CD14-positive monocyte (primary cell): ENCODE data around the gene RAB40B. TPM values are rescaled to one million over a fixed set of nuclear protein-coding genes. Genes with fewer than 3 reads are reported as not detected.

ENCODE experiments used
- DNase-seq, 3 donors: peaks; one replicate each; pipeline ENCODE4 v3.0.0-alpha.2; 2011 to 2022
- H2AFZ ChIP-seq: 2 replicates; pipeline ENCODE4 v1.6.0; 2012; ENCODE audit warnings: mild to moderate bottlenecking, low read depth, low read length, inconsistent platforms; ENCODE audit not compliant: insufficient read depth, poor library complexity, severe bottlenecking
- H3K27ac ChIP-seq, 2 donors: 1 replicate in 1 of 2; 2 replicates in 1 of 2; pipeline ENCODE4 v1.5.1; 2012 to 2013; ENCODE audit warnings: low read length in 2 of 2, control low read depth in 1 of 2, inconsistent platforms in 1 of 2, low read depth in 1 of 2, mild to moderate bottlenecking in 1 of 2
- H3K27me3 ChIP-seq, 2 donors: one replicate each; pipeline versions ENCODE4 v1.6.0 to v1.6.1; 2011 to 2013; ENCODE audit warnings: low read length in 2 of 2; ENCODE audit not compliant: control insufficient read depth in 2 of 2, insufficient read depth in 2 of 2
- H3K36me3 ChIP-seq, 2 donors: replicated peaks in 1 of 2; 1 replicate in 1 of 2; 2 replicates in 1 of 2; pipeline versions ENCODE4 v1.5.1 to v1.6.1; 2012 to 2013; ENCODE audit warnings: low read length in 2 of 2, control low read depth in 1 of 2, inconsistent platforms in 1 of 2, mild to moderate bottlenecking in 1 of 2; ENCODE audit not compliant: insufficient read depth in 2 of 2, control insufficient read depth in 1 of 2
- H3K4me1 ChIP-seq, 2 donors: 1 replicate in 1 of 2; 2 replicates in 1 of 2; pipeline versions ENCODE4 v1.5.1 to v1.6.1; 2012 to 2013; ENCODE audit warnings: low read length in 2 of 2, control low read depth in 1 of 2, inconsistent platforms in 1 of 2, mild to moderate bottlenecking in 1 of 2, moderate library complexity in 1 of 2; ENCODE audit not compliant: insufficient read depth in 2 of 2, control insufficient read depth in 1 of 2
- H3K4me2 ChIP-seq: replicated peaks from 2 replicates; pipeline ENCODE3; 2012; ENCODE audit warnings: low read length, moderate library complexity, mild to moderate bottlenecking; ENCODE audit not compliant: poor library complexity, severe bottlenecking; ENCODE audit errors: extremely low read depth
- H3K4me3 ChIP-seq, 3 experiments: fragments of 200-600 bp in 1 of 3; sonication (generic) in 1 of 3; replicated peaks in 1 of 3; 1 replicate in 2 of 3; 2 replicates in 1 of 3; pipeline ENCODE4 v1.5.1; 2011 to 2013; ENCODE audit warnings: low read length in 3 of 3, mild to moderate bottlenecking in 3 of 3, control low read depth in 2 of 3, low read depth in 2 of 3, inconsistent platforms in 1 of 3, moderate library complexity in 1 of 3
- H3K79me2 ChIP-seq: 2 replicates; pipeline ENCODE4 v1.6.0; 2012; ENCODE audit warnings: mild to moderate bottlenecking, control low read depth, inconsistent platforms, low read length, moderate library complexity; ENCODE audit not compliant: insufficient read depth
- H3K9ac ChIP-seq: 2 replicates; pipeline ENCODE4 v1.6.0; 2017; ENCODE audit warnings: low read length, mild to moderate bottlenecking; ENCODE audit not compliant: insufficient read depth, poor library complexity, severe bottlenecking
- H3K9me3 ChIP-seq, 2 donors: replicated peaks in 1 of 2; 1 replicate in 1 of 2; 2 replicates in 1 of 2; pipeline versions ENCODE4 v1.5.1 to v1.6.1; 2012 to 2013; ENCODE audit warnings: low read length in 2 of 2, control low read depth in 1 of 2; ENCODE audit not compliant: control insufficient read depth in 1 of 2, insufficient read depth in 1 of 2
- H4K20me1 ChIP-seq: 2 replicates; pipeline ENCODE4 v1.6.0; 2012; ENCODE audit warnings: mild to moderate bottlenecking, low read length, control low read depth, moderate library complexity; ENCODE audit not compliant: insufficient read depth
- H3K27ac Mint-ChIP-seq, 7 donors: one replicate each; pipeline ENCODE4 v1.8.0; 2020; ENCODE audit warnings: mild to moderate bottlenecking in 7 of 7, mixed read lengths in 7 of 7, moderate library complexity in 6 of 7, inconsistent platforms in 2 of 7
- H3K27me3 Mint-ChIP-seq, 3 donors: one replicate each; pipeline ENCODE4 v1.8.0; 2021 to 2022; ENCODE audit warnings: low read depth in 3 of 3, mild to moderate bottlenecking in 3 of 3, mixed read lengths in 3 of 3, moderate library complexity in 3 of 3, inconsistent platforms in 1 of 3
- H3K36me3 Mint-ChIP-seq, 2 donors: one replicate each; pipeline ENCODE4 v1.8.0; 2020; ENCODE audit warnings: mixed read lengths in 2 of 2, inconsistent platforms in 1 of 2, mild to moderate bottlenecking in 1 of 2
- H3K4me1 Mint-ChIP-seq: one replicate; pipeline ENCODE4 v1.8.0; 2020; ENCODE audit warnings: mild to moderate bottlenecking, mixed read lengths
- H3K4me3 Mint-ChIP-seq, 2 donors: one replicate each; pipeline ENCODE4 v1.8.0; 2020; ENCODE audit warnings: mild to moderate bottlenecking in 2 of 2, mixed read lengths in 2 of 2, moderate library complexity in 1 of 2
- H3K9me3 Mint-ChIP-seq, 7 donors: one replicate each; pipeline ENCODE4 v1.8.0; 2020 to 2022; ENCODE audit warnings: mixed read lengths in 7 of 7, mild to moderate bottlenecking in 6 of 7, moderate library complexity in 6 of 7, inconsistent platforms in 2 of 7
- WGBS: methylation state at CpG from one replicate; pipeline ENCODE4 v1.1.5; 2013; ENCODE audit warnings: missing lambda C conversion rate; ENCODE audit not compliant: insufficient coverage; 5-methylcytosine and 5-hydroxymethylcytosine counted together
- intact Hi-C, 2 donors: fragments of 100-400 bp; cut with micrococcal nuclease; formaldehyde crosslinking; loops; one replicate each; pipeline versions ENCODE4 v1.15.0 to v1.15.1; 2023
- polyA plus RNA-seq, 3 donors: library from polyadenylated mRNA; depleted of rRNA in 1 of 3; unstranded in 2 of 3; stranded (reverse) in 1 of 3; fragments of 300-500 nt in 2 of 3; fragments of >200 nt in 1 of 3; fragmentation: Illumina TruSeq in 2 of 3; gene quantifications; 1 replicate in 2 of 3; 2 replicates in 1 of 3; pipeline ENCODE4 v1.2.3, GENCODE V29; 2012 to 2021
- TF ChIP-seq, protein P1 (sequence below): fragments of 200-600 bp; IDR thresholded peaks from one replicate; pipeline ENCODE4 v1.8.0; 2022; ENCODE audit warnings: antibody characterized with exemption, mild to moderate bottlenecking

RAB40B gene
- polyA plus RNA-seq, 3 donors, result 0.75 to 2.2 (median 0.95) TPM

GRCh38 chr17:82663381-82664275 lies 34.9 kb downstream of the RAB40B start:
- H3K4me2 ChIP-seq, result no peak overlapping the region
- Mint-ChIP-seq H3K4me1 (peaks cover 6% of the 10 kb centered on the region), H3K9me3 (peaks cover 0 to 2% (median 0%) of the 10 kb centered on the region in 7 donors), H3K36me3 (no peaks in the 10 kb centered on the region), H3K27me3 (peaks cover 0 to 3% (median 0%) of the 10 kb centered on the region in 3 donors), H3K4me3 (no peak overlapping the region), H3K27ac (no peak overlapping the region)
- no peaks in the 10 kb centered on the region for H4K20me1 ChIP-seq
- intact Hi-C loops, result no loop called here
- DNase-seq, result no peak
- H3K9ac ChIP-seq, result no peak overlapping the region
- no peaks in the 10 kb centered on the region for H3K36me3 ChIP-seq
- TF ChIP-seq, protein P1, sequence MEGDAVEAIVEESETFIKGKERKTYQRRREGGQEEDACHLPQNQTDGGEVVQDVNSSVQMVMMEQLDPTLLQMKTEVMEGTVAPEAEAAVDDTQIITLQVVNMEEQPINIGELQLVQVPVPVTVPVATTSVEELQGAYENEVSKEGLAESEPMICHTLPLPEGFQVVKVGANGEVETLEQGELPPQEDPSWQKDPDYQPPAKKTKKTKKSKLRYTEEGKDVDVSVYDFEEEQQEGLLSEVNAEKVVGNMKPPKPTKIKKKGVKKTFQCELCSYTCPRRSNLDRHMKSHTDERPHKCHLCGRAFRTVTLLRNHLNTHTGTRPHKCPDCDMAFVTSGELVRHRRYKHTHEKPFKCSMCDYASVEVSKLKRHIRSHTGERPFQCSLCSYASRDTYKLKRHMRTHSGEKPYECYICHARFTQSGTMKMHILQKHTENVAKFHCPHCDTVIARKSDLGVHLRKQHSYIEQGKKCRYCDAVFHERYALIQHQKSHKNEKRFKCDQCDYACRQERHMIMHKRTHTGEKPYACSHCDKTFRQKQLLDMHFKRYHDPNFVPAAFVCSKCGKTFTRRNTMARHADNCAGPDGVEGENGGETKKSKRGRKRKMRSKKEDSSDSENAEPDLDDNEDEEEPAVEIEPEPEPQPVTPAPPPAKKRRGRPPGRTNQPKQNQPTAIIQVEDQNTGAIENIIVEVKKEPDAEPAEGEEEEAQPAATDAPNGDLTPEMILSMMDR, result no peak
- WGBS, result 91% methylated on average over 31 of the region's 39 CpGs
- no peaks in the 10 kb centered on the region for H3K9me3 ChIP-seq
- H2AFZ ChIP-seq, result no peak overlapping the region
- no peak overlapping the region for H3K4me3 ChIP-seq
- H3K27ac ChIP-seq, result no peak overlapping the region
- peaks cover under 1 to 4% of the 10 kb centered on the region in 2 donors for H3K4me1 ChIP-seq
- H3K79me2 ChIP-seq, result no peaks in the 10 kb centered on the region
- no peaks in the 10 kb centered on the region for H3K27me3 ChIP-seq

DNA sequence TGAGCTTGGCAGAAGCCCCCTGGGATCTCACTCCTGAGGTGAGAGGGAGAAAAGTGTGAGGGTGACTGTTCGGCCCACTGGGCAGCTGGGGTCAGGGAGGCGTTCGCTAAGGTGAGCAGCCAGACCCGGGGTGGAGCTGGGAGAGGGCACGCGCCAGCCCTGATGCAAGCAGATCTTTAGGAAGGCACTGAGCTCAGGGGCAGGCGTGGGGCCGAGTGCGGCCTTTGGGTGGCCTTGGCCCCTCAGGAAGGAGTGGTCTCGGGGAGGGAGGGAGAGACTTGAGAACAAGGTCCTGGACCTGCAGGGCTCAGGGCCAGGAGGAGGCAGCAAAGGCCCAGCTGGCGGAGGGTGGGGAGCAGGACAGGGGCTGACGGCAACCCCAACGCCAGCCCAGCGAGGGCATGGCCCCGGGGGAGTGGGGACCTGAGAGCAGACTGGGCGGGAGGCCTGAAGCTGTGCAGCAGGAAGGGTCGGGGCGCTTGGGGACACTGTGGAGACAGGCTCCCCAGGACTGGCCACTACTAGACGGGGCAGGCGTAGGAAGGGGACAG lies 35.7 kb downstream of the RAB40B start:
- Histone ChIP-seq H4K20me1 (no peaks in the 10 kb centered on the region), H3K27me3 (no peaks in the 10 kb centered on the region), H3K4me2 (no peak overlapping the region), H3K9me3 (no peaks in the 10 kb centered on the region), H3K4me1 (no peaks in the 10 kb centered on the region), H2AFZ (no peak overlapping the region), H3K36me3 (no peaks in the 10 kb centered on the region), H3K79me2 (no peaks in the 10 kb centered on the region), H3K27ac (no peak overlapping the region), H3K4me3 (no peak overlapping the region), H3K9ac (no peak overlapping the region)
- no peaks in the 10 kb centered on the region for H3K4me1 Mint-ChIP-seq
- intact Hi-C loops, result no loop called here
- peaks cover 0 to 2% (median 0%) of the 10 kb centered on the region in 3 donors for H3K27me3 Mint-ChIP-seq
- no peak overlapping the region for H3K27ac Mint-ChIP-seq
- peaks cover 0 to 2% (median 0%) of the 10 kb centered on the region in 7 donors for H3K9me3 Mint-ChIP-seq
- DNase-seq, result no peak
- 93% methylated on average over 20 of the region's 20 CpGs for WGBS
- no peak overlapping the region for H3K4me3 Mint-ChIP-seq
- H3K36me3 Mint-ChIP-seq, result no peaks in the 10 kb centered on the region
- TF ChIP-seq, protein P1, result no peak
